HEK293 (cell line): ENCODE data around the gene SH2D7.

Experiments
- CTCF ChIA-PET: fragments of 350-600 bp; formaldehyde crosslinking; extraction: SDS; loops from one replicate; lab custom pipeline; 2021; ENCODE audit warnings: antibody characterized with exemption; lab: Yijun Ruan, JAX
- POLR2A ChIA-PET: fragments of 300-600 bp; formaldehyde crosslinking; extraction: SDS; loops from one replicate; lab custom pipeline; 2020; ENCODE audit warnings: antibody characterized with exemption, inconsistent platforms; lab: Yijun Ruan, JAX
- H3K27ac ChIP-seq: fragments of 200-500 bp; sonication (Bioruptor generic); 2 replicates; pipeline ENCODE4 v1.5.1; 2014; ENCODE audit warnings: low read depth, low read length, control low read depth, inconsistent platforms; ENCODE audit errors: extremely low read depth
- H3K36me3 ChIP-seq, 2 experiments: fragments of 200-500 bp in 1 of 2; sonication (Bioruptor generic) in 1 of 2; 1 replicate in 1 of 2; 2 replicates in 1 of 2; pipeline ENCODE4 v1.5.1; 2014 to 2017; ENCODE audit warnings: inconsistent platforms in 2 of 2, low read length in 2 of 2; ENCODE audit not compliant: control insufficient read depth in 2 of 2, insufficient read depth in 1 of 2
- H3K4me1 ChIP-seq: fragments of 200-500 bp; sonication (Bioruptor generic); 2 replicates; pipeline ENCODE4 v1.5.1; 2014; ENCODE audit warnings: mild to moderate bottlenecking, low read length, inconsistent platforms; ENCODE audit not compliant: control insufficient read depth, insufficient read depth
- H3K4me3 ChIP-seq: 2 replicates; pipeline ENCODE4 v1.5.1; 2011; ENCODE audit warnings: low read depth, mild to moderate bottlenecking, control low read depth, low read length, moderate library complexity
- H3K9me3 ChIP-seq: fragments of 200-500 bp; sonication (Bioruptor generic); 2 replicates; pipeline ENCODE4 v1.5.1; 2014; ENCODE audit warnings: low read depth, low read length, inconsistent platforms; ENCODE audit not compliant: control insufficient read depth, insufficient read depth
- PATZ1 ChIP-seq: fragments of 450-650 bp; formaldehyde crosslinking; IDR thresholded peaks from 2 replicates; pipeline ENCODE4 v1.5.1; 2016; ENCODE audit warnings: missing biosample characterization, missing genetic modification characterization
- PBX3 ChIP-seq: sonication (generic); formaldehyde crosslinking; IDR thresholded peaks from 2 replicates; pipeline ENCODE4 v1.8.1; 2022; ENCODE audit warnings: mild to moderate bottlenecking, moderate library complexity, missing genetic modification reagents
- PRDM10 ChIP-seq: fragments of 450-650 bp; formaldehyde crosslinking; IDR thresholded peaks from 2 replicates; pipeline ENCODE4 v1.5.1; 2016; ENCODE audit warnings: missing biosample characterization, missing genetic modification characterization
- PRDM6 ChIP-seq: fragments of 450-650 bp; formaldehyde crosslinking; IDR thresholded peaks from 2 replicates; pipeline ENCODE4 v1.5.1; 2017; ENCODE audit warnings: missing biosample characterization, missing genetic modification characterization
- WT1 ChIP-seq: fragments of 450-650 bp; formaldehyde crosslinking; IDR thresholded peaks from 2 replicates; pipeline ENCODE4 v1.5.1; 2016; ENCODE audit warnings: missing biosample characterization, missing genetic modification characterization
- ZBTB20 ChIP-seq: fragments of 450-650 bp; formaldehyde crosslinking; IDR thresholded peaks from 2 replicates; pipeline ENCODE4 v1.5.1; 2016; ENCODE audit warnings: missing biosample characterization, missing genetic modification characterization
- ZBTB26 ChIP-seq: fragments of 450-650 bp; formaldehyde crosslinking; optimal IDR thresholded peaks from 2 replicates; pipeline ENCODE3; 2016; ENCODE audit warnings: missing biosample characterization, mild to moderate bottlenecking, missing genetic modification characterization
- ZBTB6 ChIP-seq: fragments of 450-650 bp; formaldehyde crosslinking; IDR thresholded peaks from 2 replicates; pipeline ENCODE4 v1.5.1; 2017; ENCODE audit warnings: missing biosample characterization, missing genetic modification characterization
- ZBTB8A ChIP-seq: fragments of 450-650 bp; formaldehyde crosslinking; IDR thresholded peaks from 2 replicates; pipeline ENCODE4 v1.5.1; 2016; ENCODE audit warnings: missing biosample characterization, missing genetic modification characterization
- ZNF146 ChIP-seq: fragments of 450-650 bp; formaldehyde crosslinking; IDR thresholded peaks from 2 replicates; pipeline ENCODE4 v1.5.1; 2016; ENCODE audit warnings: missing biosample characterization, missing genetic modification characterization
- ZNF366 ChIP-seq: fragments of 450-650 bp; formaldehyde crosslinking; conservative IDR thresholded peaks from 2 replicates; pipeline ENCODE4 v1.5.1; 2016; ENCODE audit warnings: missing biosample characterization, missing genetic modification characterization
- ZNF404 ChIP-seq: fragments of 450-650 bp; formaldehyde crosslinking; IDR thresholded peaks from 2 replicates; pipeline ENCODE4 v1.5.1; 2017; ENCODE audit warnings: missing biosample characterization, missing genetic modification characterization
- ZNF624 ChIP-seq: fragments of 450-650 bp; formaldehyde crosslinking; IDR thresholded peaks from 2 replicates; pipeline ENCODE4 v1.5.1; 2017; ENCODE audit warnings: missing biosample characterization, missing genetic modification characterization
- ZNF791 ChIP-seq: fragments of 450-650 bp; formaldehyde crosslinking; IDR thresholded peaks from 2 replicates; pipeline ENCODE4 v1.5.1; 2016; ENCODE audit warnings: missing biosample characterization, missing genetic modification characterization
- ZNF837 ChIP-seq: fragments of 450-650 bp; formaldehyde crosslinking; IDR thresholded peaks from 2 replicates; pipeline ENCODE4 v1.5.1; 2016; ENCODE audit warnings: missing biosample characterization, missing genetic modification characterization
- ZSCAN23 ChIP-seq: fragments of 450-650 bp; formaldehyde crosslinking; IDR thresholded peaks from 2 replicates; pipeline ENCODE4 v1.5.1; 2016; ENCODE audit warnings: missing biosample characterization, missing genetic modification characterization

Gene SH2D7

GRCh38 chr15:78149068-78149804, 56.9 kb downstream of the SH2D7 start, which contains the start of gene IDH3A (continued):
- TF ChIP-seq PBX3 (CRISPR knock-in tag) (peak; percentile 84), ZNF404 (tag by site-specific recombination) (no peak), PATZ1 (tag by site-specific recombination) (peak; percentile 46), ZNF837 (tag by site-specific recombination) (no peak), ZBTB8A (tag by site-specific recombination) (peak; percentile 27; the same call in 1 of the 2 replicates), WT1 (tag by site-specific recombination) (peak; percentile 73; the same call in 1 of the 2 replicates), ZSCAN23 (tag by site-specific recombination) (no peak), PRDM6 (tag by site-specific recombination) (no peak)

GRCh38 chr15:78149805-78150751, 57.7 kb downstream of the SH2D7 start:
- CTCF ChIA-PET: interaction anchor here (0.8 to 2.2 kb wide), 9 partner anchors 23 to 249 kb away, joined by 3 to 7 read pairs (median 5); no protein-coding TSS in a partner anchor
- POLR2A ChIA-PET: interaction anchor here (0.6 to 3.1 kb wide), 7 partner anchors 11 to 149 kb away, joined by 3 to 17 read pairs (median 5); partner anchors contain the start of genes CIB2 and SKIC8
- Histone ChIP-seq H3K9me3 (no peaks in the 10 kb centered on the region), H3K36me3 (peaks cover 4 to 9% of the 10 kb centered on the region in 2 experiments; a peak in 2 of 3 replicates), H3K27ac (peak overlapping the region; percentile 77; the same call in 1 of the 2 replicates), H3K4me3 (peak overlapping the region; percentile 76), H3K4me1 (peaks cover 15% of the 10 kb centered on the region)
- TF ChIP-seq ZBTB26 (tag by site-specific recombination) (peak; percentile 5), ZNF366 (peak; percentile 25; the same call in 1 of the 2 replicates), ZBTB6 (tag by site-specific recombination) (no peak), PRDM10 (tag by site-specific recombination) (0 out of 2 replicates have a peak, but pooled peaks have one; percentile 30), ZBTB20 (tag by site-specific recombination) (peak; percentile 80; the same call in 1 of the 2 replicates), ZNF791 (no peak), PATZ1 (tag by site-specific recombination) (peak; percentile 50; the same call in 1 of the 2 replicates), ZNF624 (no peak), ZNF146 (tag by site-specific recombination) (no peak)
